ENCODE data around the gene HLA-DQA1.
"Not testable (repeated sequence)": the region's sequence is repeated elsewhere in the genome, so short reads cannot be mapped to it uniquely, and the experiment has no call there.

HLA-DQA1 gene

DNA sequence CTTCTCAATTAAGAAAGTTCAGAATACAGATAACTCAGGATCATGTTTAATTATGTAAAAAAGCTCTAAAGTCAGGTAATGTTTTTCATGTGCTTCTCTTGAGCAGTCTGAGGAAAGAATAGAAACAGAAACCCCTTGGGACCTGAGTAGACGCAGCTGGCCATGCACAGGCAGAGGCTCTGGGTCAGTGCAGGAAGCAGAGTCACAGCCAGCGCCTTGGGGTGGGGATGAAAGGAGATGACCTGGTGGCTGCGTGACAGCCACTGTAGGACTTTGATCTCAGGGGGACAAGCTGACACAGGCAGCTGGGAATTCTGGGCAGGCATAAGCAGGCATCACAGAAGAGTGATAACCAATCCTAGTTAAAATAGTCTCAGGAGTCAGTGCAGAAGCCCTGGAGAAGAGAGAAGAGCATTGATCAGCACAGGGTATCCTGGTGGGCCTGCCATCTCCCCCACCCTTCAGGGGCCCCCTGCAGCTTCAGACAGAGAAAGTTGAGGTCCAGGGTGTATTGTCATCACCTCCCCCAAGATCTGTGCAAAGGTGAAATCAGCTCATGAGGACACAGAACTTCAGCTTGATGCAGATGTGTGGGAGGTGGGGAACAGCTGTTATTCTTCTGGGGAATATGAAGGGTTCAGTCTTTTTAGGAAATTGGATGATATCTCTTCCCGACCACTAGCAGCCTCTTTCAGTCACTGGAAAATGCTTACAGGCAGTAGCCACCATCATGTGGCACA is 22.8 kb downstream of the HLA-DQA1 start:
- no peak for DNase-seq

DNA sequence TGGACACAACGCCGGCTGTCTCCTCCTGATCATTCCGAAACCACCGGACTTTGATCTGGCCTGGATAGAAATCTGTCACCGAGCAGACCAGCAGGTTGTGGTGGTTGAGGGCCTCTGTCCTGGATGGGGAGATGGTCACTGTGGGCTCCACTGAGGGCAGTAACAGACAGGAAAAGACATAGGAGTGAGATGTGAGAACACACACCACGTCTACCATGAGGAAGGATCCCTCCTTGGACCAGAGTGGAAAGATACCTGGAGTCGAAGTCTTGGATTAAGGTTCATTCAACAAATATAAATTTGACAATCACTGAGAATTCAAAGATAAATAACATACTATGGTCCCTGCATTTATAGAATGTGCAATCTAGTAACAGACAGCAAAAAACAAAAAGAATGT is 24.9 kb downstream of the HLA-DQA1 start:
- no peak for DNase-seq

- DNase-seq, result no peak
Observed at GRCh38 chr6:32662836-32663235, 25.6 kb downstream of the HLA-DQA1 start.

DNA sequence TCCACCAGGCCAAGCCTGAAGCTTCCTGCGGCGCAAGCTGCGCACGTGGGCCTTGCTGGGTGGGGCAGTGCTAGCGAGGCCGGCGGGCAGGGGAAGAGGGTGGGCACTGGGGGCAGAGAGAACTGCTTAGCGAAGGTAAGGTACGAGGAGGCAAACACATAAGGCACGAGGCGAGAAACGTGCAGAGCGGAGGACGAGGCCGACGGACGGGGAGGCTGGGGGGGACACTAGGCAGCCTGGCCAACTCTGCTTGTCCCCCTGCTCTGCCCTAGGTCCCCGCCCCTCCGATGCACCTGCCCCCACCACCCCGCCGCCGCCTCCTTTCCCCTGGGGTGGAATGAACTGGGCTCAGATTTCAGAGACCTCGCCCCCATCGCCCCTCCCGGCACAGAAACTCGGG is 27.1 kb downstream of the HLA-DQA1 start:
- DNase-seq, result no peak

- peak; percentile 80 for DNase-seq
Observed at GRCh38 chr6:32664827-32665362, 27.7 kb downstream of the HLA-DQA1 start.

- no peak for DNase-seq
Observed at GRCh38 chr6:32665661-32666060, 28.5 kb downstream of the HLA-DQA1 start.

- peak; percentile 80 for DNase-seq
Observed at GRCh38 chr6:32666420-32667300, 29.5 kb downstream of the HLA-DQA1 start, which contains the start of gene HLA-DQB1. Gene HLA-DQB1 (minus strand): TSS chr6:32666657. CDS start chr6:32666607, 50 bp downstream.

DNA sequence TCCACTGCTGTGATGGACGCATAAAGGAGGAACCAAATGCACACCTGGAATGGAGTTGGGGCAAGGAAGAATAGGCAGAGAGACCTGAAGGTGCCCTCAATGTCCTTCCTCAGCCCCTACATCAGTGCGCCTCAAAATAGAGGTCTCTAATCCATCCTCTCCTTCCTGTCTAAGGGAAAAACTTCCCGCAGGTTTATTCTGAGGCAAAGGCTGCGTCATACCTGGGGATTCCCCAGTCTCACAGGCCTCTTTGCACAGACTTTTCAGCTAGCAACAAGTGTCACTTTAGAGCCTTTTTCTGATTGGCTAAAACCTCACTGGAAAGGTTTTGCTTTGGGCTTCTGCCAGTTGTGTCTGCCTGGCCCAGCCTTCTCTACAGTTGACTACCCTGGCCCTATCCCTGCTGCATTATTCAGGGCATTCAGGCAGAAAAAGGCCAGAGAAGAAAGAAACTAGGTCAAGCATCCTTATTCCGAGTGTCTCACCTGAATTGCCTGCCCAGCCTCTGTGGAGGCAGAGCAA is 31.1 kb downstream of the HLA-DQA1 start:
- peak; percentile 81 for DNase-seq

DNA sequence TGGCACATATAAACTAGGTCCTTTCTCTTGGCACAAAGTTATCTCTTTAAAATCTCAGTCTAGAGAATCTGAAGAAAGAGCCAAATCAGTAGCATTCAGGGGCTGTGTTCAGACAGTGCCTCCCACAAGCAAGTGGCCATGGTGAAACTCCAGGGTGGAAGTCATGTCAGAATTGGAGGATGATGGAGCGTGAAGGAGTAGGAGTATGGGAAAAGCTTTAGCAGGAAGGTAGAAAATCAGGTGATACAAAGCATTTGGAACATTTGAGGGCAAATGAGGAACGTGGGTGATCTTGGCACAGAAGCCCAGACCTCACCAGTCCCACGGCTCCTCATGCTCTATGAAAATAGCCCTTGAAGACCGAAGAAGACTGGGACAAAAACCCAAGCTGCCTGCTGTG is 32.0 kb downstream of the HLA-DQA1 start:
- no peak for DNase-seq

DNA sequence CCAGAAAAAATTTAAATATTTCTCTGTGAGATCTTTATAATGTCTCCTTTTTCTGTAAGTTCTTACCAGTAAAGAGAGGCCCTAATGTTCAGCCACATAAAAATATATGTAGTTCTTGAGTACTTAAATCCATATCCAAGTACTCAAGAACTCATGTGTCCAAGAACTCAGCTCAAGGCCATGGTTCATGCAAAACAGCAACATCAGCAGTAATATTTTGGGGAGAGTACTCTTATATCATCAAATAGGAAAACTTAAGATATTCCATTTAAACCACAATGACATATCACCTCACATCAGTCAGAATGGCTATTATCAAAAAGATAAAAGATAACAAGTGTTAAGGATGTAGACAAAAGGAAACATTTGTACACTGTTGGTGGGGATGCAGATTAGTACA is 32.7 kb downstream of the HLA-DQA1 start:
- DNase-seq, result no peak

DNA sequence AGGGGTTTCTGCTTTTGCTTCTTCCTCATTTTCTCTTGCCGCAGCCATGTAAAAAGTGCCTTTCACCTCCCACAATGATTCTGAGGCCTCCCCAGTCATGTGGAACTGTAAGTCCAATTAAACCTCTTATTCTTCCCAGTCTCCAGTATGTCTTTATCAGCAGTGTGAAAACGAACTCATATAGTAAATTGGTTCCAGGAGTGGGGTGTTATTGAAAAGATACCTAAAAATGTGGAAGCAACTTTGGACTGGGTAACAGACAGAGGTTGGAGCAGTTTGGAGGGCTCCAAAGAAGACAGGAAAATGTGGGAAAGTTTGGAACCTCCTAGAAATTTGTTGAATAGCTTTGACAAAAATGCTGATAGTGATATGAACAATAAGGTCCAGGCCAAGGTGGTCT is 34.7 kb downstream of the HLA-DQA1 start:
- not testable (repeated sequence) for DNase-seq

DNA sequence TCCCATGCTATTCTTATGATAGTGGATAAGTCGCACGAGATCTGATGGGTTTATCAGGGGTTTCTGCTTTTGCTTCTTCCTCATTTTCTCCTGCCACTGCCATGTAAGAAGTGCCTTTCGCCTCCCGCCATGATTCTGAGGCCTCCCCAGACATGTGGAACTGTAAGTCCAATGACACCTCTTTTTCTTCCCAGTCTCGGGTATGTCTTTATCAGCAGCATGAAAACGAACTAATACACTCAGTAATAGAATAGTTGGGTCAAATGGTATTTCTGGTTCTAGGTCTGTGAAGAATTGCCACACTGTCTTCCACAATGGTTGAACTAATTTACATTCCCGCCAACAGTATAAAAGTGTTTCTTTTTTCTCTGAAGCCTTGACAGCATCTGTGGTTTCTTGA is 36.9 kb downstream of the HLA-DQA1 start:
- not testable (repeated sequence) for DNase-seq

DNA sequence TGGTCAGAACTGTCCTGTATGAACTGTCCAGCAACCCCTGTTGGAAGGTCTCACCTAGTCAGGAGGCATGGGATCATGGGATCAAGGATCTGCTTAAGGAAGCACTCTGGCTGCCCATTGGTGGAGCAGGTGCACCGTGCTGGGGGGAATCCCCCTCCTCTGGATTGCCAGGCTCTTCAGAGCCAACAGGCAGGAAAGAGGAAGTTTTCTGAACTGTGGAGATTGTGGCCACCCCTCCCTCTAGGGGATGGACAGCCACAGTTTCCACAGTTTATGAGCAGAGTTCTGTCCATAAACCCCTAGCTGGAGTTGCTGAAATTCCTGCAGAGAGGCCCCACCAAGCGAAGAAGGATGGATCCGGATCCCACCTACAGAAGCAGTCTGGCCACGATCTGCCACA is 42.3 kb downstream of the HLA-DQA1 start:
- no peak for DNase-seq

DNA sequence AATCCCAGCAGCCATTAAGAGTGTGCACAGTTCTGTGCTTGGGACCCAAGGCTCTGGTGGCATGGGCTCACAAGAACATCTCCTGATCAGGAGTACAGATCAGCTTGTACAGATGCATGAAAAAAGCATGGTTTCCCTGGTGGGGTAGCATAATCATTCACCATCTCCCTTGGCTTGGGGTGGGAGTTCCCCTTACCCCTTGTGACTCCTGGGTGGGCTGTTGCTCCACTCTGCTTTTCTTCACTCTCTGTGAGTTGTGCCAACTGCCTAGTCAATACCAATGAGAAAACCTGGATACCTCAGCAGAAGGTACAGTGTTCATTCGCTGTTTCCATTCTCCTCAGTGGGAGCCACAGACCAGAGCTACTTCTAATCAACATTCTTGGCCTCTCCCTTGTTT is 42.8 kb downstream of the HLA-DQA1 start:
- no peak for DNase-seq

- no peak for DNase-seq
Observed at GRCh38 chr6:32684246-32684645, 47.0 kb downstream of the HLA-DQA1 start.

DNA sequence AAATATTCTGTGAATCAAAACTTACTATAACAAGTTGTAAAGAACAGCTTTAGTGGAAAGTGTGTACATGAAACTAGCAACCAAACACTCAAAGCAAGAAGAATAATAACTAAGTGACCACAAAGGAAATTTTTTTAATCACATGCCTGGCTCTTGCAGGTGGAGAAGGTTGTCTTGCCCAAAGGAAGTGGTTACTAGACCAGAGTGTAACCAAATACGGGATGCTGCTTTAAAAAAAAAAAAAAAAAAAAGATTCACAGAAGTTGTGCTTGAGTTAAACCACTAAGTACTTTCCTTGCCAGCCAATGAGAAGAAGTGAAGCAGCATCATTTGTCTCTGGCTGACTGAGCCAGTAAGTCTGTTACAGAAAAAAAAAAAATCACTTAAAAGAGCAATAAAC is 48.4 kb downstream of the HLA-DQA1 start:
- DNase-seq, result no peak

GRCh38 chr6:32689531-32690501 is 52.6 kb downstream of the HLA-DQA1 start:
- DNase-seq, result no peak

- DNase-seq, result peak; percentile 82
Observed at GRCh38 chr6:32692019-32692418, 54.8 kb downstream of the HLA-DQA1 start.

All from activated effector memory CD4-positive, alpha-beta T cell treated with anti-CD3 and anti-CD28 coated beads, Interleukin-2, amount 50 U/mL, for 16 hours (primary cell).